ENCODE measurements around the gene CASP2. TPM values are rescaled to one million over a fixed set of nuclear protein-coding genes. Genes with fewer than 3 reads are reported as not detected.

The CASP2 gene
- polyA plus RNA-seq, 1 of the 3 experiments (the other 2 are of a cell fraction): 19.7 TPM

GRCh38 chr7:143279186-143280098 is 8.7 kb upstream of the CASP2 start:
- Histone ChIP-seq H3K9me3 (no peaks in the 10 kb centered on the region), H4K20me1 (ENCODE audit: insufficient read depth) (no peaks in the 10 kb centered on the region), H3K27me3 (ENCODE audit: insufficient read depth) (no peaks in the 10 kb centered on the region), H3K27ac (ENCODE audit: low read depth in 2 of 2, low read length in 1 of 2) (peak overlapping the region in 1 of 2 experiments; percentile 44; a peak in 2 of 4 replicates), H3K4me3 (ENCODE audit: low read depth in 2 of 2, low read length in 1 of 2) (no peak overlapping the region), H3K4me2 (peak overlapping the region; percentile 20; the same call in 1 of the 2 replicates), H3K9ac (peak overlapping the region; percentile 6; the same call in 1 of the 2 replicates), H2AFZ (ENCODE audit: low read depth) (peak overlapping the region; percentile 31; the same call in 1 of the 2 replicates), H3K9me2 (no peaks in the 10 kb centered on the region), H3K79me2 (ENCODE audit: insufficient read depth) (no peaks in the 10 kb centered on the region), H3F3A (replicated peaks; ENCODE audit: insufficient read depth) (no peaks in the 10 kb centered on the region), H3K36me3 (replicated peaks in 1 of 2; ENCODE audit: control insufficient read depth in 1 of 2, insufficient read depth in 2 of 2, low read length in 1 of 2) (no peaks in the 10 kb centered on the region), H3K4me1 (ENCODE audit: control insufficient read depth in 1 of 2, insufficient read depth in 2 of 2, low read depth in 1 of 2, low read length in 1 of 2) (peaks cover 3 to 9% of the 10 kb centered on the region in 2 experiments; a peak in 2 of 4 replicates)
- CTCF ChIA-PET: interaction anchor here (0.8 to 2.3 kb wide), 5 partner anchors 16 to 101 kb away, joined by 3 to 11 read pairs (median 4); partner anchors contain the start of gene GSTK1
- TF ChIP-seq GATA2 (CRISPR knock-in tag; IDR thresholded peaks at IDR 0.05) (no peak), RAD21 (IDR thresholded peaks at IDR 0.05; ENCODE audit: low read length) (no peak), NRF1 (IDR thresholded peaks at IDR 0.05; ENCODE audit: low read depth, low read length) (no peak), POLR2AphosphoS5 (IDR thresholded peaks at IDR 0.05; ENCODE audit: low read depth, low read length) (no peak), SIN3A (IDR thresholded peaks at IDR 0.05; ENCODE audit: borderline replicate concordance, low read depth, low read length) (0 out of 2 replicates have a peak, but pooled peaks have one; percentile 66), REST (IDR thresholded peaks at IDR 0.05; ENCODE audit: low read depth, low read length) (no peak), TAF1 (IDR thresholded peaks at IDR 0.05; ENCODE audit: borderline replicate concordance, low read depth, low read length) (no peak), RCOR1 (IDR thresholded peaks at IDR 0.05; ENCODE audit: low read length) (no peak), FOSL2 (IDR thresholded peaks at IDR 0.05; ENCODE audit: borderline replicate concordance, low read depth) (no peak), MXI1 (IDR thresholded peaks at IDR 0.05; ENCODE audit: low read depth, low read length) (peak; percentile 60; the same call in 1 of the 2 replicates), MAX (IDR thresholded peaks at IDR 0.05; ENCODE audit: low read depth) (peak; percentile 60; the same call in 1 of the 2 replicates), JUND (IDR thresholded peaks at IDR 0.05) (no peak), IRF3 (IDR thresholded peaks at IDR 0.05; ENCODE audit: low read depth, low read length) (no peak), YY1 (IDR thresholded peaks at IDR 0.05; ENCODE audit: low read depth) (no peak), MEF2A (IDR thresholded peaks at IDR 0.05; ENCODE audit: borderline replicate concordance, low read depth) (no peak), FOXJ3 (CRISPR knock-in tag; IDR thresholded peaks at IDR 0.05) (no peak), ZBTB33 (IDR thresholded peaks at IDR 0.05; ENCODE audit: borderline replicate concordance, low read depth) (no peak)
- no peak for DNase-seq
- POLR2A ChIA-PET: interaction anchor here (0.8 to 1.6 kb wide), 2 partner anchors 16 kb away, joined by 3 read pairs; partner anchors contain the start of gene GSTK1
- WGBS (ENCODE audit: low lambda C conversion rate): 65% methylated on average over 8 of the region's 8 CpGs

Data from SK-N-SH (cell line).